Lung (tissue), 12 donors: ENCODE data around the gene FAM13A. TPM values are rescaled to one million over a fixed set of nuclear protein-coding genes. Genes with fewer than 3 reads are reported as not detected.
A peak's percentile ranks its signal among the peaks of the same experiment; 100 is the strongest.

Source experiments
- ATAC-seq: fragments of 200-7000 bp; cut with Tn5 transposase; one replicate; pipeline ENCODE4 v1.9.1; 2020; ENCODE audit warnings: moderate number of reproducible peaks; ENCODE audit not compliant: insufficient read depth, low FRiP score
- DNase-seq, 3 donors: peaks; one replicate each; pipeline ENCODE4 v3.0.0-alpha.2; 2013 to 2017
- H3K27ac ChIP-seq, 2 donors: one replicate each; pipeline ENCODE4 v1.5.1; 2013; ENCODE audit warnings: mild to moderate bottlenecking in 2 of 2, moderate library complexity in 2 of 2, control low read depth in 1 of 2, inconsistent platforms in 1 of 2, low read depth in 1 of 2, low read length in 1 of 2
- H3K27me3 ChIP-seq, 3 donors: one replicate each; pipeline ENCODE4 v1.5.1; 2013; ENCODE audit warnings: low read length in 2 of 3; ENCODE audit not compliant: control insufficient read depth in 3 of 3, insufficient read depth in 3 of 3
- H3K36me3 ChIP-seq, 4 donors: one replicate each; pipeline ENCODE4 v1.5.1; 2013; ENCODE audit warnings: low read length in 4 of 4, mild to moderate bottlenecking in 1 of 4, moderate library complexity in 1 of 4; ENCODE audit not compliant: control insufficient read depth in 4 of 4, insufficient read depth in 4 of 4
- H3K4me1 ChIP-seq, 5 donors: one replicate each; pipeline ENCODE4 v1.5.1; 2013; ENCODE audit warnings: low read length in 5 of 5, mild to moderate bottlenecking in 2 of 5, moderate library complexity in 1 of 5; ENCODE audit not compliant: control insufficient read depth in 5 of 5, insufficient read depth in 5 of 5
- H3K4me3 ChIP-seq: one replicate; pipeline ENCODE4 v1.5.1; 2013; ENCODE audit warnings: mild to moderate bottlenecking, control low read depth, moderate library complexity
- H3K9ac ChIP-seq, 2 donors: one replicate each; pipeline ENCODE4 v1.5.1; 2013; ENCODE audit warnings: low read length in 2 of 2, control low read depth in 1 of 2; ENCODE audit not compliant: insufficient read depth in 1 of 2
- H3K9me3 ChIP-seq, 4 donors: one replicate each; pipeline ENCODE4 v1.5.1; 2013; ENCODE audit warnings: low read length in 3 of 4, mild to moderate bottlenecking in 1 of 4, moderate library complexity in 1 of 4; ENCODE audit not compliant: control insufficient read depth in 4 of 4, insufficient read depth in 3 of 4
- WGBS, 2 donors: extraction: QIAGEN DNeasy Blood & Tissue Kit; methylation state at CpG; one replicate each; pipeline ENCODE4 v1.1.7; 2013; 5-methylcytosine and 5-hydroxymethylcytosine counted together
- polyA plus RNA-seq, 2 donors: library from polyadenylated mRNA; stranded (reverse); fragments of 200-250 nt; gene quantifications; one replicate each; pipeline ENCODE4 v1.2.1, GENCODE V29; 2013
- total RNA-seq, 2 donors: library from RNA; depleted of rRNA in 1 of 2; stranded (reverse); fragments of >200 nt in 1 of 2; gene quantifications; one replicate each; pipeline ENCODE4 v1.2.1, GENCODE V29; 2014 to 2021
- TF ChIP-seq, protein P1 (sequence below): IDR thresholded peaks from 2 replicates; pipeline ENCODE4 v1.5.1; 2012; ENCODE audit warnings: mild to moderate bottlenecking; ENCODE audit errors: control extremely low read depth, extremely low read depth
- donor health status: control.
- donor health status: control.
- donor health status: Bipolar disorder and iron deficiency.
- donor health status: healthy.
- donor health status: DM: yes; HTN: yes; CAD: no.

Gene FAM13A
- total and polyA plus RNA-seq, 4 donors, result 9.2 to 122 (median 29.3) TPM

- ATAC-seq (peak; percentile 80), DNase-seq (no peak)
- TF ChIP-seq, protein P1, sequence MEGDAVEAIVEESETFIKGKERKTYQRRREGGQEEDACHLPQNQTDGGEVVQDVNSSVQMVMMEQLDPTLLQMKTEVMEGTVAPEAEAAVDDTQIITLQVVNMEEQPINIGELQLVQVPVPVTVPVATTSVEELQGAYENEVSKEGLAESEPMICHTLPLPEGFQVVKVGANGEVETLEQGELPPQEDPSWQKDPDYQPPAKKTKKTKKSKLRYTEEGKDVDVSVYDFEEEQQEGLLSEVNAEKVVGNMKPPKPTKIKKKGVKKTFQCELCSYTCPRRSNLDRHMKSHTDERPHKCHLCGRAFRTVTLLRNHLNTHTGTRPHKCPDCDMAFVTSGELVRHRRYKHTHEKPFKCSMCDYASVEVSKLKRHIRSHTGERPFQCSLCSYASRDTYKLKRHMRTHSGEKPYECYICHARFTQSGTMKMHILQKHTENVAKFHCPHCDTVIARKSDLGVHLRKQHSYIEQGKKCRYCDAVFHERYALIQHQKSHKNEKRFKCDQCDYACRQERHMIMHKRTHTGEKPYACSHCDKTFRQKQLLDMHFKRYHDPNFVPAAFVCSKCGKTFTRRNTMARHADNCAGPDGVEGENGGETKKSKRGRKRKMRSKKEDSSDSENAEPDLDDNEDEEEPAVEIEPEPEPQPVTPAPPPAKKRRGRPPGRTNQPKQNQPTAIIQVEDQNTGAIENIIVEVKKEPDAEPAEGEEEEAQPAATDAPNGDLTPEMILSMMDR, result no peak
- Histone ChIP-seq H3K36me3 (no peaks in the 10 kb centered on the region), H3K4me1 (peaks cover 0 to 25% (median 9%) of the 10 kb centered on the region in 5 donors), H3K9ac (peak overlapping the region in 1 of 2 donors; percentile 98), H3K9me3 (peaks cover 0 to under 1% (median 0%) of the 10 kb centered on the region in 4 donors), H3K27ac (peak overlapping the region; percentile 49 to 56), H3K27me3 (no peaks in the 10 kb centered on the region), H3K4me3 (peak overlapping the region; percentile 19)
- WGBS, 2 donors, result 15 to 16% methylated on average over 2 of the region's 2 CpGs
Measured at GRCh38 chr4:89056292-89056952, 563 bp downstream of the FAM13A start.

- Histone ChIP-seq H3K9ac (peak overlapping the region in 1 of 2 donors; percentile 43), H3K9me3 (peaks cover 0 to 3% (median 0%) of the 10 kb centered on the region in 4 donors), H3K27ac (no peak overlapping the region), H3K4me3 (no peak overlapping the region), H3K27me3 (no peaks in the 10 kb centered on the region), H3K4me1 (peaks cover 0 to 25% (median 9%) of the 10 kb centered on the region in 5 donors), H3K36me3 (no peaks in the 10 kb centered on the region)
- 21 to 47% methylated on average over 1 of the region's 1 CpG for WGBS, 2 donors
- peak in 2 of 3 donors; percentile 12 to 28 for DNase-seq
- TF ChIP-seq, protein P1, result no peak
- ATAC-seq, result no peak
Measured at GRCh38 chr4:89055157-89056080, 1.6 kb downstream of the FAM13A start.

DNA sequence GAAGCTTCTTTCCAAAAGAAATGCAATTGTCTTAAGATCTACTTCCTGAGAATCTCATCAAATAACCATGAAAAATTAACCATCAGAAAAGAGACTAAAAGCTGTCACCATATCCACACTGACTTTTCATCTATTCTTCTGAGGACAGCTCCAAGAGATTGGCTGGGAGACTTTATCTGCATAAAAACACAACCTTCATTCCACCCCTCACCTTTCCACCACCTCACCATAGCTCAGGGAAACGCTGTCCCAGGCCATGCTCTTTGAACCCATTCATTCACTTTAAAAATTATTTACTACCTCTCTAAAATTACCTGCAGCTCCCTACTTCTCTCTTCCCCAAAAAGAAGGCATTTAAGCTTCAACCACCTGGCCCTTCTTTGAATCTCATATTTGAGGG is 2.4 kb downstream of the FAM13A start:
- no peak for DNase-seq
- Histone ChIP-seq H3K9me3 (peaks cover 0 to 3% (median 0%) of the 10 kb centered on the region in 4 donors), H3K36me3 (no peaks in the 10 kb centered on the region), H3K27me3 (no peaks in the 10 kb centered on the region), H3K27ac (no peak overlapping the region), H3K4me1 (peaks cover 0 to 25% (median 9%) of the 10 kb centered on the region in 5 donors), H3K9ac (no peak overlapping the region), H3K4me3 (no peak overlapping the region)
- no peak for ATAC-seq
- TF ChIP-seq, protein P1, result no peak
- WGBS, 2 donors, result 38 to 56% methylated on average over 1 of the region's 1 CpG
